A204.1 (cell line): Measurements from ENCODE around the gene LRRN4.

Experiments
- FAIRE-seq: peaks from 2 replicates; lab custom pipeline; 2012; peaks lifted over from hg19 to GRCh38; lab: Jason Lieb, UNC

LRRN4 gene

DNA sequence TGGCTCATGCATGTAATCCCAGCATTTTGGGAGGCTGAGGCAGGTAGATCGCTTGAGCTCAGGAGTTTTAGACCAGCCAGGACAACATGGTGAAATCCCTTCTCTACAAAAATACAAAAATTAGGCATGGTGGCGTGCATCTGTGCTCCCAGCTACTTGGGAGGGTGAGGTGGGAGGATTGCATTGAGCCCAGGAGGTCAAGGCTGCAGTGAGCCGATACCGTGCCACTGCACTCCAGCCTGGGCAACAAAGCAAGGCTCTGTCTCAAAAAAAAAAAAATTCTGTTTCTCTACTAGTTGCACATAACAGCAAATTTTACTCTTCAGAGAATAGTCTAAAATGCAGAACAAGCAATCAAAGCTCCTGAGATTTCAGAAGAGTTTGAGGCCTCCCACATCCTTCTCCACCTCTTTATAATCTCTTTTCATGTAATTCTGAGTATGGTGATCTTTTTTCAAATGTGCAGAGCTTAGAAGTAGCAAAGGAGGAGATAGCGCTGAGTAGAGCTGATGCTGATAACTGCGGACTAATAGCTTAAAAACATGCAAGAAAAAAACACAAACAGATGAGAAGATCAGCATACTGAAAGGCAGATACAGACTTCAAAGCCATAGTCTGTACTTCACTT is 23.3 kb downstream of the LRRN4 start:
- no peak for FAIRE-seq

DNA sequence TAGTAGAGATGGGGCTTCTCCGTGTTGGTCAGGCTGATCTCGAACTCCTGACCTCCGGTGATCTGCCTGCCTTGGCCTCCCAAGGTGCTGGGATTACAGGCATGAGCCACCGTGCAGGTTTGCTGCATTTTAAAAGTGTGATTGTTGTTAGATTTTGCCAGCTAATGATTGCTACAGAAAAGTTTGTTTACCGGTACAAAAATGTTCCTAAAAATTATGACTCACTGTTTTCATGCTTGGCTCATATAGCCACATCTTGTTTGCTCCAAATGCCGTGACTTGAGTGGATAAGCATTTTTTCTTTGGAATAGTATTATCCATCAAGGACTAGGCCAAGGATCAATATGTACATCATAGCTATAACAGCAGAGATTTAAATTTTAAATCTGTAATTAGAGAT is 24.3 kb downstream of the LRRN4 start:
- FAIRE-seq, result no peak

DNA sequence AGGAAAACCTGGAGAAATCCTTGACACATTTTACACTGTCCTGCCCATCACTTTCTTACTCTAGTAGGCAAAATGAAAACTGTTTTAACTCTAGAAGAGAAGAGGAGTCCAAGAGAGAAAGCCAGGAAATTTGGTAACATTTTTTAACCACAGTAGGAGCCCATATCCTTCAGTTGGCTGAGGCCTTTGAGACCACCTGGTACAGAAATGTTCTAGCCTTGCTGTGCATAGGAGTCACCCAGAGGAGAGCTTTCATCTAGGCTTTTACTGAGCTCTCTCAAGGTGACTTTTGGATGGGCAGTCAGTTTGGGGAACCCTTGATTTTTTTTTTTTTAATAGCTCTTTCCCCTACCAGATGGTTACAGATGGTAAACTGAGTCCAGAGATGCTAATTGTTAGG is 25.0 kb downstream of the LRRN4 start:
- no peak for FAIRE-seq

- no peak for FAIRE-seq
Measured at GRCh38 chr20:6026051-6026450, 27.8 kb downstream of the LRRN4 start.

- FAIRE-seq, result no peak
Measured at GRCh38 chr20:6024768-6025167, 29.1 kb downstream of the LRRN4 start.

GRCh38 chr20:6017880-6018279 is 36.0 kb downstream of the LRRN4 start:
- FAIRE-seq, result no peak

GRCh38 chr20:6017467-6017866 is 36.4 kb downstream of the LRRN4 start:
- FAIRE-seq, result no peak

DNA sequence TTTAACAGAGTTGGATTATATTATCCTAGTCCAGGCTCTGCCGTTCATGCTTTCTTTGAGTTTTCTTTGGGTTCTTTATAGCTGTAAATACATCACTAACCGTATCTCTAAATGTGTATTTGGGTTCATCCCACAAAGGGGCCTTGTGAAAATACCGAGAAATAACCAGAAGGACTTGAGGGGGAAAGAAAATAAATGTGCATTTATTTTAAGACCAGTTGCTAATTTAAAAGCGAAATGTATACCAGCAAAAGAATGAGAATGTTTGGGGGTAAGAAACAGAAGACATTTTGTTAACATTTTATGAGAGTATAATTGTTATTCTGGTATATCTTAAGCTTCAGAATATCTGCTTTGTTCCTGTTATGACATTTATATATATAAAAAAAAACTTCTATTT is 38.9 kb downstream of the LRRN4 start:
- FAIRE-seq, result peak; percentile 44

GRCh38 chr20:6014017-6014416 is 39.8 kb downstream of the LRRN4 start:
- FAIRE-seq, result no peak

- no peak for FAIRE-seq
Measured at GRCh38 chr20:6012179-6012578, 41.7 kb downstream of the LRRN4 start.

GRCh38 chr20:6008254-6008653 is 45.6 kb downstream of the LRRN4 start:
- no peak for FAIRE-seq

GRCh38 chr20:6007529-6008103 is 46.2 kb downstream of the LRRN4 start:
- no peak for FAIRE-seq

DNA sequence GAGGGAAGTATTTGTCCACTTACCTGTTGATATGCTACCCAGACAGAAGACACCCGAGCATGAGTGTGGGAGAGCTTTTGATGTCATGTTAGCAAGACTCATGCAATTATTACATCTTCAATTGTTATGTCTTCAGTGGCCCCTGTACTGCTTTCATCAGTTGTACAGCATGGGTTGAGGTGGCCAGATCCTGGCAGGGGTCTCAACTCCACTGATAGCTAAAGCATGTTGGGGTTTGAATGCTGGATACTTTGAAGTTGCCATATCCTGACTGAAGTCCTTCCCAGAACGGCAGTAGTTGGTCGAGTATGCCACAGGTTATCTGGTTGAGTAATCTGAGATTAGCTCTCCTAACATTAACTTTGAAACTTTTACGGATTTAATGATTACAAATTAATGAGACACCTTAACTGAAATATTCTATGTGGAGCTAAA is 46.7 kb downstream of the LRRN4 start:
- FAIRE-seq, result no peak

DNA sequence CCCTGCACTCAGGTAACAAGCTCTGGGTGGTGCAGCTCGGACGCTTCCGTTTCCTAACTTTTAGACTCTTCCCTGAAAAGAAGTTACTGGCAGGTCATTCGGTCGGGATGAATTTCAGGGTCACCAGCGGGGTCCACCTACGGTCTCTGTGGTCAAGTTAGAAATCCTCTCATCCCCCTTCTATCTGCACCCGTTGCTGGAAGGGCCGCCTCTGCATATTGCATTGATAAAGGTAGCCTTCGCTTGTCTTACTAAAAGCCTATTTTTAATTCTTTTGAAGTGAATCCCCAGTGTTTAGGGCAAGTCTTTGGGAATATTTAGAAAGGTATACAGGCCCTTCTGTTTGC is 47.3 kb downstream of the LRRN4 start:
- FAIRE-seq, result no peak

DNA sequence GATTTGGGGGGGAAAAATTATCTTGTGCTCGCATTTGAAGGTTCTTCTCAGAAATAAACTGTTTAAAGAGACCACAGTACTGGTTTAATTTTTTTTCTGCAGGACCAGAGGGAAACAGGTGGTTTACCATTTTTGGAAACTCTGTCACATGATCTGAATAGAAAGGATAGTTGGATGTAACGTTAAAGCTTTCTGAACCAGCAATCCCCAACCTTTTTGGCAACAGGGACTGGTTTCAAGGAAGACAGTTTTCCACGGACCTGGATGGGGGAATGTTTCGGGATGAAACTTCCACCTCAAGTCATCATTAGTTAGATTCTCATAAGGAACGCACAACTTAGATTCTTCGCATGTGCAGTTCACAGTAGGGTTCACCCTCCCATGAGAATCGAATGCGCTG is 53.0 kb downstream of the LRRN4 start:
- no peak for FAIRE-seq

- no peak for FAIRE-seq
Measured at GRCh38 chr20:5999783-6000182, 54.1 kb downstream of the LRRN4 start.

GRCh38 chr20:5996765-5997164 is 57.1 kb downstream of the LRRN4 start:
- no peak for FAIRE-seq

DNA sequence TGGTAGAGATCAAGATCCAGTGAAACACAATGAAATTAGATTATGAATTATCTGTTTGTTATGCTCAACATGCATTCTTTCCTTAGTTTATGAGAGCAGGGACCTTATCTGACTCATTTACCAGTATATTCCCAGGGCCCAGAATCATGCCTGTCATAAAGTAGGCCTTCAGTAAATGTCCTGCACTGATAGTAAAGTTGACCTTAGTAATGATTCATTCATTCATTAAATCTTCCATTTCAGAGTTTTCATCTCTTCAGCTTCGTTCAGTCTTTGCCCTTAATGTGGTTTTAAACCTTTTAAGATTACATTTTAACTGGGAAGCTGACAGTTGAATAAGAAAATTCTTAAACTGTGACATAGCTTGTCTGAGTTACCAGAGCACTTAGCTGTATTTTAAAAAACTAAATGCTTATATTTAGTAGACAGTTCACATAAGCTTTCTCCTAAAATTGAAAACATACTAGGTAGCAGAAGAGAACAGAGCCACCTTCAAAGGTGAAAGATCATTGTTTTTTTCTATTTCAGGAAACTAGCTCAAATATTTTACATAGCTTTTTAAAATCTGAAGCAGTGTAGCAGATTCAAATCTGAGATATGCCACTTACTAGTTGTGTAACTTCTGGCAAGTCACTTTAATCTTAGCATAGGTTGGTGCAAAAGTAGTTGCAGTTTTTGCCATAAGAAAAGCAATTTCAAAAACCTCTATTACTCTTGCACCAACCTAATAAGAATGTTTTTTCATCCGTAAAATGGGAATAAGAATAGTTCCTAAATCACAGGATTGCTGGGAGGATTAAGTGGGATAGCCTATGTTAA is 62.0 kb downstream of the LRRN4 start:
- no peak for FAIRE-seq

DNA sequence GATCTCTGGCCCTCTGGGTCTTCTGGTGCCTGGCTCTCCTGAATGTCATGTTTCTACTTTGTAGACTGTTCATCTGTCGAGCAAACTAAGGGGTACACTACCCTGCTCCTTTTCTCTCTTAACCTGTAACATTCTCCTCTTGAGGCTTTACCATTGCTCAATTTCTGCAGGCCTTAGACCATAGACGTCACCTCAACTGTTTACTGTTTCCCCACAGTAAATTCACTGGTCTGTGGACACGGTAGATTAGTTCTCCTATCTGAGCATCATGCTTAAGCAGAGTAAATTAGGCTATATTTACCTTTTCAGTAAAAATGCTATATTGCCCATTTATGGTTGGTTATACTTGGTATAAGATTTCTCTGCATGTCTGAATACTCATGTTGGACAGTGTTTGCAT is 62.9 kb downstream of the LRRN4 start:
- no peak for FAIRE-seq
